Loucy (cell line): Measurements from ENCODE around the gene STRA8.

Experiments
- EZH2phosphoT487 ChIP-seq: fragments of 200-600 bp; IDR thresholded peaks from 2 replicates; pipeline ENCODE4 v1.6.1; 2018; ENCODE audit warnings: antibody characterized with exemption, mild to moderate bottlenecking, moderate library complexity, borderline replicate concordance
- TF ChIP-seq, protein P1 (sequence below): fragments of 200-600 bp; sonication (generic); conservative IDR thresholded peaks from 2 replicates; pipeline ENCODE4 v1.5.1; 2014; ENCODE audit warnings: mild to moderate bottlenecking, antibody characterized with exemption, low read length

DNA sequence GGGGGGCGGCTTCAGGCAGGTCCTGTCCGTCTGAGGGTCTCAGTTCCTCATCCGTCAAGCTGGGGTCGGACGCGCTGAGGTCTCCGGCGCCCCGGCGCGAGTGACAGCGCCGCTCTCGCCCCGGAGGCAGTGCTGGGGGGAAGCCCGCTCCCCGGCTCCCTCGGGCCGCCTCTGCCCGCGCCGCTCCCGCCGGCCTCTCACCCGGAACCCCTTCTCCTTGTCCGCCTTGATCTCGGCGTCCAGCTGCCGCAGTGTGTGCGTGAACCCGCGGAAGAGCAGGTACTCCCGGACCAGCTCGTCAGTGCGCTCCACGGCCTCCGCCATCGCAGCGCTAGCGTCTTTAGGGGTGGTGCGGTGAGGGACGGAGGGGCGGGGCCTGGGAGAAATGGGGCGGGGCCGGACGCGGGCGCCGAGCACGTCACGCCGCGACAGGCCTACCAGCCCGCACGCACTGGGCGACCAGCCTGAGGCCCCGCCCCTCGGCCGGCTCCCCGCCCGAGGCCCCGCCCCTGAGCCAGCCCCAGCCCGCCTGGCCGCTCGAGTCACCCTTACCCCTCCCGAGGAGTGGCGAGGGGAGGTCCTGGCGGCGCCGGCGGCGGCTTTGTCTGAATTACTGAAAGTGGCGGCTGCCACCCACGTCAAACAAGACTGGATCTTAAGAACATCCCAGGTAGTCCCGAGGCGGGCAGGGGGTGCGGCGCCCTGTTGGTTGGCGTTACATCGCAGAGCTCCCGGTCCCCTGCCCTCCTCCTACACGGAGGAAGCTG lies 22.3 kb upstream of the STRA8 start, which contains the start of gene WDR91:
- TF ChIP-seq, protein P1, sequence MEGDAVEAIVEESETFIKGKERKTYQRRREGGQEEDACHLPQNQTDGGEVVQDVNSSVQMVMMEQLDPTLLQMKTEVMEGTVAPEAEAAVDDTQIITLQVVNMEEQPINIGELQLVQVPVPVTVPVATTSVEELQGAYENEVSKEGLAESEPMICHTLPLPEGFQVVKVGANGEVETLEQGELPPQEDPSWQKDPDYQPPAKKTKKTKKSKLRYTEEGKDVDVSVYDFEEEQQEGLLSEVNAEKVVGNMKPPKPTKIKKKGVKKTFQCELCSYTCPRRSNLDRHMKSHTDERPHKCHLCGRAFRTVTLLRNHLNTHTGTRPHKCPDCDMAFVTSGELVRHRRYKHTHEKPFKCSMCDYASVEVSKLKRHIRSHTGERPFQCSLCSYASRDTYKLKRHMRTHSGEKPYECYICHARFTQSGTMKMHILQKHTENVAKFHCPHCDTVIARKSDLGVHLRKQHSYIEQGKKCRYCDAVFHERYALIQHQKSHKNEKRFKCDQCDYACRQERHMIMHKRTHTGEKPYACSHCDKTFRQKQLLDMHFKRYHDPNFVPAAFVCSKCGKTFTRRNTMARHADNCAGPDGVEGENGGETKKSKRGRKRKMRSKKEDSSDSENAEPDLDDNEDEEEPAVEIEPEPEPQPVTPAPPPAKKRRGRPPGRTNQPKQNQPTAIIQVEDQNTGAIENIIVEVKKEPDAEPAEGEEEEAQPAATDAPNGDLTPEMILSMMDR = 0 out of 2 replicates have a peak, but pooled peaks have one; percentile 19
- no peak for TF ChIP-seq EZH2phosphoT487
